CD4-positive, alpha-beta T cell (primary cell): ENCODE measurements around the gene KDM3A. TPM values are rescaled to one million over a fixed set of nuclear protein-coding genes. Genes with fewer than 3 reads are reported as not detected.

Experiments
- ATAC-seq: fragments of 200-7000 bp; cut with Tn5 transposase; one replicate; pipeline ENCODE4 v1.10.0; 2022; ENCODE audit warnings: mild to moderate bottlenecking; ENCODE audit not compliant: poor library complexity
- CTCF ChIA-PET: fragments of 350-600 bp; sonication (Branson Sonifier 250); formaldehyde crosslinking; loops from one replicate; lab custom pipeline; 2021; ENCODE audit warnings: antibody characterized with exemption, inconsistent platforms; lab: Charles Lee
- POLR2A ChIA-PET: fragments of 350-600 bp; sonication (Branson Sonifier 250); formaldehyde crosslinking; loops from one replicate; lab custom pipeline; 2021; ENCODE audit warnings: antibody characterized with exemption, inconsistent platforms; lab: Charles Lee
- DNase-seq, 14 experiments: peaks; one replicate each; pipeline ENCODE4 v3.0.0-alpha.2; 2013 to 2020; ENCODE audit warnings: mixed read lengths in 2 of 14
- H3K27ac ChIP-seq, 2 donors: one replicate each; pipeline versions ENCODE4 v1.5.1 to v1.7.0; 2013; ENCODE audit warnings: low read length in 2 of 2, low read depth in 1 of 2, mild to moderate bottlenecking in 1 of 2
- H3K27me3 ChIP-seq, 2 experiments: 1 replicate in 1 of 2; 2 replicates in 1 of 2; pipeline versions ENCODE4 v1.6.1 to v1.7.0; 2013; ENCODE audit warnings: low read length in 2 of 2, control low read depth in 1 of 2, mild to moderate bottlenecking in 1 of 2, moderate library complexity in 1 of 2; ENCODE audit not compliant: insufficient read depth in 2 of 2, control insufficient read depth in 1 of 2
- H3K36me3 ChIP-seq: one replicate; pipeline ENCODE4 v1.6.1; 2013; ENCODE audit warnings: low read length, control low read depth; ENCODE audit not compliant: insufficient read depth
- H3K4me1 ChIP-seq: one replicate; pipeline ENCODE4 v1.6.1; 2013; ENCODE audit warnings: low read length, control low read depth; ENCODE audit not compliant: insufficient read depth
- H3K4me3 ChIP-seq: one replicate; pipeline ENCODE4 v1.5.1; 2013; ENCODE audit warnings: mild to moderate bottlenecking, low read length, moderate library complexity
- H3K9me3 ChIP-seq, 2 experiments: 1 replicate in 1 of 2; 2 replicates in 1 of 2; pipeline versions ENCODE4 v1.6.1 to v1.7.0; 2013; ENCODE audit warnings: low read length in 2 of 2, mild to moderate bottlenecking in 2 of 2, control low read depth in 1 of 2, moderate library complexity in 1 of 2; ENCODE audit not compliant: control insufficient read depth in 1 of 2, insufficient read depth in 1 of 2
- H3K27ac Mint-ChIP-seq: one replicate; pipeline ENCODE4 v1.8.0; 2020; ENCODE audit warnings: mixed read lengths
- H3K27me3 Mint-ChIP-seq: one replicate; pipeline ENCODE4 v1.8.0; 2021; ENCODE audit warnings: mixed read lengths
- H3K36me3 Mint-ChIP-seq: one replicate; pipeline ENCODE4 v1.8.0; 2021; ENCODE audit warnings: low read depth, mixed read lengths
- H3K4me1 Mint-ChIP-seq: one replicate; pipeline ENCODE4 v1.8.0; 2021; ENCODE audit warnings: low read depth, mixed read lengths
- H3K4me3 Mint-ChIP-seq: one replicate; pipeline ENCODE4 v1.8.0; 2020; ENCODE audit warnings: mild to moderate bottlenecking, mixed read lengths
- H3K9me3 Mint-ChIP-seq: one replicate; pipeline ENCODE4 v1.8.0; 2020; ENCODE audit warnings: mixed read lengths
- intact Hi-C, 2 experiments: fragments of 100-400 bp; cut with DNase I in 1 of 2; cut with micrococcal nuclease in 1 of 2; formaldehyde crosslinking; loops; one replicate each; pipeline versions ENCODE4 v1.15.1 to v1.9.0; 2023 to 2025; cut with DNase I, micrococcal nuclease
- total RNA-seq, 174 experiments: library from RNA in 2 of 174; stranded (reverse) in 2 of 174; gene quantifications; one replicate each; pipeline ENCODE4 v1.2.3 and lab custom pipeline; 2021 to 2026
- TF ChIP-seq, protein P1 (sequence below): fragments of 200-600 bp; IDR thresholded peaks from one replicate; pipeline ENCODE4 v1.8.0; 2022; ENCODE audit warnings: antibody characterized with exemption, mild to moderate bottlenecking

The KDM3A gene
- total RNA-seq, 2 experiments from 2014 or later, result 205 to 207 TPM

DNA sequence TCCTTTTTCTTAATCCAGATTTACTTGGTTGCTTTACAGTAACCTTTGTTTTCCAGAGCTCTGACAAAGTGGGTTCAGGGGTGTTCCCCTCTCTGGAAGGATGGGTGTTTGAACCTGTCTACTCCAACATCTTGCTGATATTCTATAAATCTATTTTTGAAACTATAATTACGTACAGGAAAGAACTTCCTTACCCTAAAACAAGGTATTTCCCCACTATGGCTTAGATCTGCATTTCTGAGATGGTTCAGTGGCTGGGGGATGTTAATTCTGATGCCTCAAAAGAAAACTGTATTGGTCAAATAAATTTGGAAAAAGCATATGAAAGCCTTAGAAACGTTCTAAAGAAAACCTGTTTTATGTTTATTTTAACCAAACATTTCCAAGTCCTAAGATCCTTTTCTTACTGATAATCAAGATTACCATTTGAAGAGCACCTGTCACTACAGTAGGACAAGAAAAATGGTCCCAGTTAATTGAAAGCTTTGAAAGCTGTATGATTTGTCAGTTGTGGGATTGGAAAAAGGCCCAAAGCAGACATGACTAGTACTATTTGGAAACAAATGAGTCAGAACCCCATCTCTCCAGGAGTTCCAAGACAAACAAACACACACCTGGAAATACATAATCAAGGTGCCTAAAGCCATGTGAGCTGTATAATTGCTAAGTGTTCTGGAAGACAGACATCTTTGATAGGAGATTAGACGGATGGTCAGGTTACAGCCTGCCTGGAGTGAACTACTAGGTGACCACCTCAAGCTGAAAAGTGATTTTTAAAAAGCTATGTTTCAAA, 57.5 kb downstream of the KDM3A start:
- H3K36me3 ChIP-seq, result peaks cover 86% of the 10 kb centered on the region
- H3K9me3 Mint-ChIP-seq, result peaks cover 29% of the 10 kb centered on the region
- ATAC-seq (no peak), DNase-seq (no peak)
- H3K4me1 ChIP-seq, result no peaks in the 10 kb centered on the region
- H3K27ac Mint-ChIP-seq, result peak overlapping the region; percentile 18
- TF ChIP-seq, protein P1, sequence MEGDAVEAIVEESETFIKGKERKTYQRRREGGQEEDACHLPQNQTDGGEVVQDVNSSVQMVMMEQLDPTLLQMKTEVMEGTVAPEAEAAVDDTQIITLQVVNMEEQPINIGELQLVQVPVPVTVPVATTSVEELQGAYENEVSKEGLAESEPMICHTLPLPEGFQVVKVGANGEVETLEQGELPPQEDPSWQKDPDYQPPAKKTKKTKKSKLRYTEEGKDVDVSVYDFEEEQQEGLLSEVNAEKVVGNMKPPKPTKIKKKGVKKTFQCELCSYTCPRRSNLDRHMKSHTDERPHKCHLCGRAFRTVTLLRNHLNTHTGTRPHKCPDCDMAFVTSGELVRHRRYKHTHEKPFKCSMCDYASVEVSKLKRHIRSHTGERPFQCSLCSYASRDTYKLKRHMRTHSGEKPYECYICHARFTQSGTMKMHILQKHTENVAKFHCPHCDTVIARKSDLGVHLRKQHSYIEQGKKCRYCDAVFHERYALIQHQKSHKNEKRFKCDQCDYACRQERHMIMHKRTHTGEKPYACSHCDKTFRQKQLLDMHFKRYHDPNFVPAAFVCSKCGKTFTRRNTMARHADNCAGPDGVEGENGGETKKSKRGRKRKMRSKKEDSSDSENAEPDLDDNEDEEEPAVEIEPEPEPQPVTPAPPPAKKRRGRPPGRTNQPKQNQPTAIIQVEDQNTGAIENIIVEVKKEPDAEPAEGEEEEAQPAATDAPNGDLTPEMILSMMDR, result no peak
- no peak overlapping the region for H3K4me3 ChIP-seq
- peaks cover 100% of the 10 kb centered on the region for H3K36me3 Mint-ChIP-seq
- no peak overlapping the region for H3K27ac ChIP-seq
- no peaks in the 10 kb centered on the region for H3K27me3 Mint-ChIP-seq
- no peak overlapping the region for H3K4me3 Mint-ChIP-seq
- intact Hi-C loops, result no loop called here
- no peaks in the 10 kb centered on the region for H3K27me3 ChIP-seq
- CTCF ChIA-PET, result no interaction called here
- H3K9me3 ChIP-seq, result peaks cover 16 to 24% of the 10 kb centered on the region in 2 experiments
- POLR2A ChIA-PET, result interaction anchor here (0.7 to 2.0 kb wide), 3 partner anchors 9 to 57 kb away, joined by 3 to 5 read pairs (median 4); partner anchors contain the start of gene KDM3A
- H3K4me1 Mint-ChIP-seq, result peaks cover 27% of the 10 kb centered on the region

DNA sequence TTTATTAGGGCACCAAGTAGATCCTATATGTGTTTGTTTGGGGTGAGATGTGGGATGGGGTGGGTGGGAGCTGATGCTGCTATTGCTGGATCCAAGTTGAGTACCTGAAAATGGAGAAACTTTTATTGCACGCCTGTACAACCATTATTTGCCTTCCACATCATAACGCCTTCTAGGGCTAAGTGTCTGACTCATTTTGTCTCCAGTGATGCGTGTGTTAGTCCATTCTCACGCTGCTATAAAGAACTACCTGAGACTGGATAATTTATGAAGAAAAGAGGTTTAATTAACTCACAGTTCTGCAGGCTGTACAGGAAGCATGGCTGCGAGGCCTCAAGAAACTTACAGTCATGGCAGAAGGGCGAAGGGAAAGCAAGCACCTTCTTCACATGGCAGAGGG, 58.2 kb downstream of the KDM3A start:
- intact Hi-C loops, result no loop called here
- Mint-ChIP-seq H3K9me3 (peaks cover 28% of the 10 kb centered on the region), H3K4me3 (no peak overlapping the region), H3K4me1 (peaks cover 23% of the 10 kb centered on the region), H3K36me3 (peaks cover 100% of the 10 kb centered on the region), H3K27ac (no peak overlapping the region), H3K27me3 (no peaks in the 10 kb centered on the region)
- POLR2A ChIA-PET, result interaction anchor here (1.0 to 2.0 kb wide), 2 partner anchors 12 to 58 kb away, joined by 4 to 5 read pairs; partner anchors contain the start of gene KDM3A
- ATAC-seq, result no peak
- Histone ChIP-seq H3K27ac (no peak overlapping the region), H3K4me1 (no peaks in the 10 kb centered on the region), H3K4me3 (no peak overlapping the region), H3K27me3 (no peaks in the 10 kb centered on the region), H3K9me3 (peaks cover 16 to 24% of the 10 kb centered on the region in 2 experiments), H3K36me3 (peaks cover 86% of the 10 kb centered on the region)
- TF ChIP-seq, protein P1, result no peak
- CTCF ChIA-PET, result no interaction called here
- no peak for DNase-seq

DNA sequence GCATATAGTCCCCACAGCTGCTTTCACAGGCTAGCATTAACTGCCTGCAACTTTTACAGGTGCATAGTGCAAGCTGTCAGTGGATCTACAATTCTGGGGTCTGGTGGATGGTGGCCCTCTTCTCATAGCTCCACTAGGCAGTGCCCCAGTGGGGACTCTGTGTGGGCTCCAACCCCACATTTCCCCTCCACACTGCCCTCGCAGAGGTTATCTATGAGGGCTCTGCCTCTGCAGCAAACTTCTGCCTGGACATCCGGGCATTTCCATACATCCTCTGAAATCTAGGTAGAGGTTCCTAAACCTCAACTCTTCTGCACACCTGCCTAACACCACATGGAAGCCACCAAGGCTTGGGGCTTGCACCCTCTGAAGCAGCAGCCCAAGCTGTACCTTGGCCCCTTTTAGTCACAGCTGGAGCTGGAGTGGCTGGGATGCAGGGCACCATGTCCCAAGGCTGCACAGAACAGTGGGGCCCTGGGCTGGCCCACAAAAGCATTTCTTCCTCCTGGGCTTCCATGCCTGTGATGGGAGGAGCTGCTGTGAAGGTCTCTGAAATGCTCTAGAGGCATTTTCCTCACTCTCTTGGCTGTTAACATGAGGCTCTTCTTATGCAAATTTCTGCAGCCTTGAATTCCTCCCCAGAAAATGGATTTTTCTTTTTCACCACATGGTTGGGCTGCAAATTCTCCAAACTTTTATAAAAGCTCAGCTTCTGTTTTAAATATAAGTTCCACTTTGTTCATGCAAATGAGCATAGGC, 59.3 kb downstream of the KDM3A start:
- Mint-ChIP-seq H3K36me3 (peaks cover 100% of the 10 kb centered on the region), H3K27me3 (no peaks in the 10 kb centered on the region), H3K27ac (no peak overlapping the region), H3K4me1 (peaks cover 14% of the 10 kb centered on the region), H3K4me3 (no peak overlapping the region), H3K9me3 (peaks cover 20% of the 10 kb centered on the region)
- ChIA-PET POLR2A (interaction anchor here (0.6 kb wide), 1 partner anchor 32 kb away, joined by 3 read pairs; no protein-coding TSS in a partner anchor), CTCF (no interaction called here)
- Histone ChIP-seq H3K27ac (no peak overlapping the region), H3K27me3 (no peaks in the 10 kb centered on the region), H3K4me1 (no peaks in the 10 kb centered on the region), H3K4me3 (no peak overlapping the region), H3K36me3 (peaks cover 91% of the 10 kb centered on the region), H3K9me3 (peaks cover 16 to 24% of the 10 kb centered on the region in 2 experiments)
- no peak for ATAC-seq
- intact Hi-C loops, result no loop called here
- TF ChIP-seq, protein P1, result no peak
- no peak for DNase-seq
